ENCODE data around the gene MRPS7.

GRCh38 chr17:75239214-75239613 is 22.5 kb upstream of the MRPS7 start:
- no peak for TF ChIP-seq ZBTB11 (tag by site-specific recombination; conservative IDR thresholded peaks at IDR 0.05; ENCODE audit: low read depth)
- TF ChIP-seq ZBTB1 (tag by site-specific recombination; IDR thresholded peaks at IDR 0.05), result no peak
- no peak for TF ChIP-seq ZBTB49 (tag by site-specific recombination; IDR thresholded peaks at IDR 0.05; ENCODE audit: low read depth)
- TF ChIP-seq PBX3 (CRISPR knock-in tag; IDR thresholded peaks at IDR 0.05), result no peak
- TF ChIP-seq ZFP41 (tag by site-specific recombination; IDR thresholded peaks at IDR 0.05; ENCODE audit: borderline replicate concordance), result no peak
- no peak for TF ChIP-seq TCF7L2 (IDR thresholded peaks at IDR 0.05; ENCODE audit: borderline replicate concordance, low read depth, low read length)

All from HEK293 (cell line).